Bronchial epithelial cell (primary cell): Measurements from ENCODE around the gene C14orf132. TPM values are rescaled to one million over a fixed set of nuclear protein-coding genes. Genes with fewer than 3 reads are reported as not detected.

Source experiments
- DNase-seq: peaks from one replicate; pipeline ENCODE4 v3.0.0-alpha.2; 2010; ENCODE audit warnings: low read depth
- FAIRE-seq: peaks from 2 replicates; lab custom pipeline; 2011; peaks lifted over from hg19 to GRCh38; lab: Jason Lieb, UNC
- H3K27me3 ChIP-seq: 2 replicates; pipeline ENCODE4 v1.5.1; 2011; ENCODE audit warnings: low read length; ENCODE audit not compliant: control insufficient read depth, insufficient read depth
- H3K36me3 ChIP-seq: 2 replicates; pipeline ENCODE4 v1.5.1; 2011; ENCODE audit warnings: low read length; ENCODE audit not compliant: control insufficient read depth, insufficient read depth
- H3K4me3 ChIP-seq: 2 replicates; pipeline ENCODE4 v1.5.1; 2011; ENCODE audit warnings: mild to moderate bottlenecking, low read depth, low read length, control low read depth
- total RNA-seq: library from RNA; depleted of rRNA; stranded (reverse); fragments of >200 nt; gene quantifications from 2 replicates; pipeline ENCODE4 v1.2.1, GENCODE V29; 2014
- TF ChIP-seq, protein P1 (sequence below): IDR thresholded peaks from 2 replicates; pipeline ENCODE4 v1.5.1; 2011; ENCODE audit warnings: mild to moderate bottlenecking, moderate library complexity, low read length, control low read depth, inconsistent platforms; ENCODE audit not compliant: insufficient read depth, severe bottlenecking

C14orf132 gene
- total RNA-seq, 1 donor from 2014 or later: 1.1 TPM

DNA sequence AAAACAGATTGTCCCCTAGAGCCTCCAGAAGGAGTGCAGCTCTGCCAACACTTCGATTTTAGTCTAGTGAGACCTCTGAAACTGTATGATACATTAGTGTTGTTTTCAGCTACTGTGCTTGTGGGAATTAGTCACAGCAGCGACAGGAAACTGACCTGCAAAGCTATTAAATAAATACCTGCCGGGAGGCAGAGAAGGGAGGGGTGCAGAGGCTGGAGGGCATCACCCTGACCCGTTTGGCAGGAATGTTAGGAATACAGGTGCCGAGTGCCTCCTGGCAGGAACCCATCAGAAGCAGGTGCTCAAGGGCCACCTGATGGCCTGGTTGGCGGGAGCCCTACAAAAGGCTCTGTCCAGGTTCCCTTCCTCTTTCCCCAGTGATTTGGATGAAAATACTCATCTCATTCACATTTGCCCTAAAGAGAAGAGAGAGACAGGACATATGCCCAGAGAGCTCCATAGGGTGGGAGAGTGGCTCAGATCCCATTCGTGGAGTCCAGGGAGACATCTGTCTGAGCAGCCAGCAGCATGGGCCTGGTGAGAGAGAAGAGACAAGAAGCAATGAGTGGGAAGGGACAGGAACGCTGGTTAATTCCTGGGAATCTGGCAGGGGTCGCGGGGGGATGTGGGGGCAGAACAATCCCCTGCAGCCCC lies 44.6 kb downstream of the C14orf132 start:
- DNase-seq: peak; percentile 69
- FAIRE-seq: no peak
- TF ChIP-seq, protein P1, sequence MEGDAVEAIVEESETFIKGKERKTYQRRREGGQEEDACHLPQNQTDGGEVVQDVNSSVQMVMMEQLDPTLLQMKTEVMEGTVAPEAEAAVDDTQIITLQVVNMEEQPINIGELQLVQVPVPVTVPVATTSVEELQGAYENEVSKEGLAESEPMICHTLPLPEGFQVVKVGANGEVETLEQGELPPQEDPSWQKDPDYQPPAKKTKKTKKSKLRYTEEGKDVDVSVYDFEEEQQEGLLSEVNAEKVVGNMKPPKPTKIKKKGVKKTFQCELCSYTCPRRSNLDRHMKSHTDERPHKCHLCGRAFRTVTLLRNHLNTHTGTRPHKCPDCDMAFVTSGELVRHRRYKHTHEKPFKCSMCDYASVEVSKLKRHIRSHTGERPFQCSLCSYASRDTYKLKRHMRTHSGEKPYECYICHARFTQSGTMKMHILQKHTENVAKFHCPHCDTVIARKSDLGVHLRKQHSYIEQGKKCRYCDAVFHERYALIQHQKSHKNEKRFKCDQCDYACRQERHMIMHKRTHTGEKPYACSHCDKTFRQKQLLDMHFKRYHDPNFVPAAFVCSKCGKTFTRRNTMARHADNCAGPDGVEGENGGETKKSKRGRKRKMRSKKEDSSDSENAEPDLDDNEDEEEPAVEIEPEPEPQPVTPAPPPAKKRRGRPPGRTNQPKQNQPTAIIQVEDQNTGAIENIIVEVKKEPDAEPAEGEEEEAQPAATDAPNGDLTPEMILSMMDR: no peak

DNA sequence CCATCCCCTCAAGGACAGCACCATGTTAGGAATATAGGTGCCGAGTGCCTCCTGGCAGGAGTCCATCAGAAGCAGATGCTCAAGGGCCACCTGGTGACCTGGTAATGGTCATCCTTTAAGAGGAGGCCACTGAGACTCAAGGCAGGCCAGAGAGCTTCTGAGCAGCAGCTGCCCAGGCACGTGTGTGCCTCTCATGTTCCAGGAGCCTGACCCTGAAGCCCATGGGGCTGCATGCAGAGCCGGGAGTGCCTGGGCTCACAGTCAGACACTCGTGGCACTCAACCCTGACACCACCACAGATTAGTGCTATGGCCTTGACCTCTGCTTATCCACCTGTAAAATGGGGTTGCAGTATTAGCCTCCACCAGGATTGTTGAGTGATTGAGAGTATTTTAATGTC lies 45.6 kb downstream of the C14orf132 start:
- Histone ChIP-seq H3K36me3 (no peaks in the 10 kb centered on the region), H3K4me3 (no peak overlapping the region), H3K27me3 (peaks cover 12% of the 10 kb centered on the region)
- no peak for DNase-seq
- TF ChIP-seq, protein P1: no peak
- FAIRE-seq: no peak

More for the DNA sequence above, 44.6 kb downstream of the C14orf132 start:
- Histone ChIP-seq H3K36me3 (no peaks in the 10 kb centered on the region), H3K4me3 (no peak overlapping the region), H3K27me3 (peaks cover 8% of the 10 kb centered on the region)

DNA sequence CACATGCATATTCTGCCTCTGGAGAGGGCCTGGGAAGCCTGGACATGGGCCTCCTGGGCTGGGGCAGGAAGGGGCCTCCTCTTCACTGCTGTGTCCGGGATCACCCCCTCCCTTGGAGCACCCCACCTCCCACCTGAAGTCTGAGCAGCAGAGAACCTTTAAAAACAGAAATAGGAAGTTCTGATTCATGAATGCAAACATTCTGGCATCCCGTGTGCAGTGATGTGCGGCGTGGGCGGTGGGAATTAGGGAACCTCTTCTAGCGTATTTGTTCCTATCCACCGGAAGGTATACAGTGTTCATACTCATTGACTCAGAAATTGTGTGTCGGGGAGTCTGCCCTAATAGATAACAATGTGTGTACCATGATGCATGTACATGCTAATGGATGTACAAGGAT lies 46.2 kb downstream of the C14orf132 start:
- FAIRE-seq (no peak), DNase-seq (peak; percentile 63)
- Histone ChIP-seq H3K27me3 (peaks cover 13% of the 10 kb centered on the region), H3K4me3 (no peak overlapping the region), H3K36me3 (no peaks in the 10 kb centered on the region)
- TF ChIP-seq, protein P1: no peak

DNA sequence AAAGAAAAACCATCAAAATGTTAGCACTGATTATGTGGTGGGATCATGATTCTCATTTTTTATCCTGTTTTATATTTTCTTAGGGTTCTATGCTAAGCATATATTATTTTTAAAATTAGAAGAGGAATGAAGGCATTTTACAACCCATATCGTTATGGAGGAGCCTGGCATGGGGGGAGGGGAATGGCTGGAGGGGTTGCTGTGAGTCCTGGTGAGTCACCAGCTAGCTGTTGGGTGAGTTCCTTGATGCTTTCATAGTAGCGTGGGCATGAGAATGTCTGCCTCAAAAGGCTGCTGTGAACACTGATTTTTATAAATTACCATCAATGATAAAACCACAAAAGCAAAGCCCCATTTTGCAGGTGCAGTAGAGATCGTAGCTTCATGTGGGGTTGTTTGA lies 46.9 kb downstream of the C14orf132 start:
- Histone ChIP-seq H3K27me3 (peaks cover 18% of the 10 kb centered on the region), H3K4me3 (no peak overlapping the region), H3K36me3 (no peaks in the 10 kb centered on the region)
- TF ChIP-seq, protein P1: no peak
- DNase-seq: peak; percentile 70
- FAIRE-seq: no peak

DNA sequence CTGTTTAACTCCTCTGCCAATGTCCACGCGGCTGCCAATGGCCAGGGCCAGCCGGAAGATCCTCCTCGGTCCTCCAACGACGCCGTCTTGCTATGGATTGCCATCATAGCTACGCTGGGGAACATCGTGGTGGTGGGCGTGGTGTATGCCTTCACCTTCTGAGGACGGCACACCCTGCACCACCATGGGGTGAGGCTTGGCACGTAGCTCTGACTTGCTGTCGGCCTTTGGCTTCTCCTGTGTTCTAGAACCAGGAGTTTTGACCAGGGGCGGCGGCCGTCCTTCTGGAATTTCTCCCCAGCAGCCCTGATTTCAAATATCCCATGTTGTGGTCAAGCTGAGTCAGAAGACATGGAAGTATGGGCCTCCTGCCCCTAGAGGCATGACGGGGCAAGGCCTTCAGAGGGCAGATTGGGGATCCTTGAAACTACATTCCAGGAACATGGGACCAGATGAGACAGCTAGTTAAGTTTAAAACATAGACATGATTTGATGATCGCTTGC lies 47.5 kb downstream of the C14orf132 start:
- Histone ChIP-seq H3K4me3 (no peak overlapping the region), H3K36me3 (no peaks in the 10 kb centered on the region), H3K27me3 (peaks cover 18% of the 10 kb centered on the region)
- TF ChIP-seq, protein P1: no peak
- FAIRE-seq: no peak
- DNase-seq: peak; percentile 21

DNA sequence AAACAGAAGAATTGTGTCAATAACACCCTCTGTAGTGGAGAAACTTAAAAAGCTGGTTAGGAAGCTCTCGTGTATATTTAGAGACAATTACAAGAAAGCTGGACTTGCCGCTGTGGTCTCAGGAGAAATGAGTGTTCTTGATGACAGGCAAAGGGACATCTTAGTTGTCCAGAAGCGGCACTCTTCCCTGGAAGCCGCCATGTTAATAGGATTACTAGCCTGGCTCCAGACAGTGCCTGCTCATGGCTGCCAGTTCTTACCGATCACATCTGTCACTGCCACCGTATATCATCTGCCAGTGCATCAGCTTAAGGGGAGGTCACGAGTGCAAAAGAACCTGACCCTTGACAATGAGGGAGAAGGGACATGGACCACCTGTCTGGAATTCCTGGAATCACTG lies 48.9 kb downstream of the C14orf132 start:
- Histone ChIP-seq H3K36me3 (no peaks in the 10 kb centered on the region), H3K27me3 (peaks cover 16% of the 10 kb centered on the region), H3K4me3 (no peak overlapping the region)
- DNase-seq: no peak
- FAIRE-seq: no peak
- TF ChIP-seq, protein P1: no peak
